Gastrocnemius medialis (tissue), 4 donors: ENCODE results near the gene FYN. TPM values are rescaled to one million over a fixed set of nuclear protein-coding genes. Genes with fewer than 3 reads are reported as not detected.

Experiments used
- ATAC-seq, 2 donors: fragments of 150-250 bp; one replicate each; pipeline ENCODE4 v1.9.1; 2016
- DNase-seq, 2 donors: peaks; one replicate each; pipeline ENCODE4 v3.0.0-alpha.2; 2019
- H3K27ac ChIP-seq, 4 donors: fragments of 200-600 bp; sonication (generic); 1 replicate in 1 of 4; 2 replicates in 3 of 4; pipeline ENCODE4 v1.5.1; 2016 to 2018; ENCODE audit warnings: mild to moderate bottlenecking in 2 of 4, moderate library complexity in 1 of 4
- H3K27me3 ChIP-seq, 3 donors: fragments of 200-600 bp; sonication (generic) in 2 of 3; 1 replicate in 1 of 3; 2 replicates in 2 of 3; pipeline versions ENCODE4 v1.5.1 to v1.6.0; 2016 to 2019; ENCODE audit warnings: mild to moderate bottlenecking in 1 of 3, moderate library complexity in 1 of 3
- H3K36me3 ChIP-seq, 2 donors: fragments of 200-600 bp; sonication (generic) in 1 of 2; one replicate each; pipeline ENCODE4 v1.5.1; 2017 to 2018
- H3K4me1 ChIP-seq, 2 donors: fragments of 200-600 bp; sonication (generic) in 1 of 2; one replicate each; pipeline ENCODE4 v1.5.1; 2016 to 2017; ENCODE audit warnings: mild to moderate bottlenecking in 2 of 2
- H3K4me3 ChIP-seq, 4 donors: fragments of 200-600 bp; sonication (generic) in 3 of 4; 1 replicate in 1 of 4; 2 replicates in 3 of 4; pipeline ENCODE4 v1.5.1; 2016 to 2019; ENCODE audit warnings: mild to moderate bottlenecking in 2 of 4
- H3K9me3 ChIP-seq, 3 donors: fragments of 200-600 bp; sonication (generic) in 2 of 3; 1 replicate in 1 of 3; 2 replicates in 2 of 3; pipeline ENCODE4 v1.5.1; 2016 to 2019
- POLR2A ChIP-seq, 2 donors: fragments of 450-650 bp; IDR thresholded peaks; one replicate each; pipeline ENCODE4 v1.6.1; 2017; ENCODE audit warnings: antibody characterized with exemption in 2 of 2, mild to moderate bottlenecking in 2 of 2, moderate library complexity in 2 of 2
- in situ Hi-C, 4 donors: fragments of 200-750 bp; cut with MboI; loops; one replicate each; pipeline versions ENCODE4 v1.15.0 to v1.8.0; 2017; ENCODE audit warnings: low sequenced_read_pairs in 4 of 4
- intact Hi-C: fragments of 100-400 bp; cut with DNase I; formaldehyde crosslinking; loops from one replicate; pipeline ENCODE4 v1.15.1; 2023; ENCODE audit warnings: low total_unique reads
- total RNA-seq, 4 donors: library from RNA; depleted of rRNA; stranded (reverse); fragments of >200 nt; gene quantifications; one replicate each; pipeline versions ENCODE4 v1.1.0 to v1.2.3, GENCODE V29; 2016
- TF ChIP-seq, protein P1 (sequence below), 5 experiments: fragments of 450-650 bp in 3 of 5; fragments of 200-600 bp in 2 of 5; sonication (generic) in 2 of 5; IDR thresholded peaks in 4 of 5; conservative IDR thresholded peaks in 1 of 5; 1 replicate in 4 of 5; 2 replicates in 1 of 5; pipeline ENCODE4 v1.5.1; 2016 to 2019; ENCODE audit warnings: antibody characterized with exemption in 5 of 5, mild to moderate bottlenecking in 3 of 5, moderate library complexity in 3 of 5

Gene FYN
- total RNA-seq, 4 donors from 2014 or later: 9.2 to 36.8 (median 17.0) TPM

GRCh38 chr6:111658462-111659154 lies 214.6 kb downstream of the FYN start:
- ATAC-seq (no peak), DNase-seq (no peak)
- intact Hi-C loops: no loop called here
- no peaks in the 10 kb centered on the region for H3K9me3 ChIP-seq
- H3K27ac ChIP-seq: peak overlapping the region; percentile 41 to 95 (median 80)
- peaks cover 32 to 60% of the 10 kb centered on the region in 2 donors for H3K4me1 ChIP-seq
- no peaks in the 10 kb centered on the region for H3K36me3 ChIP-seq
- H3K27me3 ChIP-seq: no peaks in the 10 kb centered on the region
- no peak overlapping the region for H3K4me3 ChIP-seq
- TF ChIP-seq, protein P1, sequence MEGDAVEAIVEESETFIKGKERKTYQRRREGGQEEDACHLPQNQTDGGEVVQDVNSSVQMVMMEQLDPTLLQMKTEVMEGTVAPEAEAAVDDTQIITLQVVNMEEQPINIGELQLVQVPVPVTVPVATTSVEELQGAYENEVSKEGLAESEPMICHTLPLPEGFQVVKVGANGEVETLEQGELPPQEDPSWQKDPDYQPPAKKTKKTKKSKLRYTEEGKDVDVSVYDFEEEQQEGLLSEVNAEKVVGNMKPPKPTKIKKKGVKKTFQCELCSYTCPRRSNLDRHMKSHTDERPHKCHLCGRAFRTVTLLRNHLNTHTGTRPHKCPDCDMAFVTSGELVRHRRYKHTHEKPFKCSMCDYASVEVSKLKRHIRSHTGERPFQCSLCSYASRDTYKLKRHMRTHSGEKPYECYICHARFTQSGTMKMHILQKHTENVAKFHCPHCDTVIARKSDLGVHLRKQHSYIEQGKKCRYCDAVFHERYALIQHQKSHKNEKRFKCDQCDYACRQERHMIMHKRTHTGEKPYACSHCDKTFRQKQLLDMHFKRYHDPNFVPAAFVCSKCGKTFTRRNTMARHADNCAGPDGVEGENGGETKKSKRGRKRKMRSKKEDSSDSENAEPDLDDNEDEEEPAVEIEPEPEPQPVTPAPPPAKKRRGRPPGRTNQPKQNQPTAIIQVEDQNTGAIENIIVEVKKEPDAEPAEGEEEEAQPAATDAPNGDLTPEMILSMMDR (IDR thresholded peaks at IDR 0.05 in 4 of 5, conservative IDR thresholded peaks at IDR 0.05 in 1 of 5): no peak
- no peak for TF ChIP-seq POLR2A (IDR thresholded peaks at IDR 0.05)
- in situ Hi-C loops: loop anchor here in 1 of 4 donors (25.0 kb wide), 1 partner anchor 546 kb away; no protein-coding TSS in a partner anchor

DNA sequence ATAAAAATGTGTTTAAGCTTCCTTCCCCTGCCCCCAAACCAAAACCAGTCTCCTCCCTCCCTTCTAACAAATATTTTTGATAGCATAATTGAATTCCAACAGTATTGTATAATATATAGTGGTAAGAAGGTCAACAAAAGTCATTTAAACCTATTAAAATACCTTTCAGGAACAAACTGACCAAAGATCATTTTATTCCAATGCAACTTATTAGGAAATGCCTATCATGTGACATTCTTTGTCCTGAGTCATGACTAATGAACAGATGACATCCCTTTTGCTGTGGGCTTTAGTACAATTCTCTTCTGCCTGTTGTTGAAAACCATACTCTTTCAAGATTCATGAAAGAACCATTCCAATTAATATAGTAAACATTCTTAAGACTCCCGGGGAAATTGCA lies 216.1 kb downstream of the FYN start:
- intact Hi-C loops: no loop called here
- no peak overlapping the region for H3K4me3 ChIP-seq
- DNase-seq (no peak), ATAC-seq (peak; percentile 72 to 77)
- peak overlapping the region; percentile 70 to 95 (median 80) for H3K27ac ChIP-seq
- H3K9me3 ChIP-seq: no peaks in the 10 kb centered on the region
- in situ Hi-C loops: loop anchor here in 1 of 4 donors (25.0 kb wide), 1 partner anchor 545 kb away; no protein-coding TSS in a partner anchor
- H3K27me3 ChIP-seq: no peaks in the 10 kb centered on the region
- TF ChIP-seq, protein P1 (IDR thresholded peaks at IDR 0.05 in 4 of 5, conservative IDR thresholded peaks at IDR 0.05 in 1 of 5): no peak
- peak in 1 of 2 donors; percentile 20 for TF ChIP-seq POLR2A (IDR thresholded peaks at IDR 0.05)
- H3K36me3 ChIP-seq: no peaks in the 10 kb centered on the region
- H3K4me1 ChIP-seq: peaks cover 19 to 59% of the 10 kb centered on the region in 2 donors

DNA sequence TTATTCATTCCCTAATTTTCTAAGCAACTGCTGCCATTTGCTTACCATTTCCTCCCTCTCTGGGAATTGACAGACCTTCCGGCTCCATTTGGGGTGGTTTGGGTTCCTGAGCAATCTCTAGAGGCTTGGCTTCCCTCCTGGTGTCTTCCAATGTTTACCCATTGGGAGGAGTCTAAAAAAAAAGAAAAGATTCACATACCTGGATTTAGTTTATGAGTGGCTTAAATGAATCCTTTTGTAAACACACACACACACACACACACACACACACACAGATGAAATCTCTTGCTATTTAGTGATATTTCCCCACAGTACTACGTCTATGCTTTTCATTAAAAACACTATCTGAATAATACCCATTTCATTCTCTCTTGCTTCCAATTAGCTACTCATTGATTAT lies 219.3 kb downstream of the FYN start:
- no peak for TF ChIP-seq POLR2A (IDR thresholded peaks at IDR 0.05)
- TF ChIP-seq, protein P1 (IDR thresholded peaks at IDR 0.05 in 4 of 5, conservative IDR thresholded peaks at IDR 0.05 in 1 of 5): no peak
- intact Hi-C loops: no loop called here
- no peak for DNase-seq
- no peak for ATAC-seq
- no peaks in the 10 kb centered on the region for H3K36me3 ChIP-seq
- H3K9me3 ChIP-seq: no peaks in the 10 kb centered on the region
- no peaks in the 10 kb centered on the region for H3K27me3 ChIP-seq
- peaks cover 18 to 63% of the 10 kb centered on the region in 2 donors for H3K4me1 ChIP-seq
- in situ Hi-C loops: loop anchor here in 1 of 4 donors (25.0 kb wide), 1 partner anchor 542 kb away; no protein-coding TSS in a partner anchor
- peak overlapping the region in 1 of 4 donors; percentile 92 for H3K27ac ChIP-seq
- H3K4me3 ChIP-seq: no peak overlapping the region

DNA sequence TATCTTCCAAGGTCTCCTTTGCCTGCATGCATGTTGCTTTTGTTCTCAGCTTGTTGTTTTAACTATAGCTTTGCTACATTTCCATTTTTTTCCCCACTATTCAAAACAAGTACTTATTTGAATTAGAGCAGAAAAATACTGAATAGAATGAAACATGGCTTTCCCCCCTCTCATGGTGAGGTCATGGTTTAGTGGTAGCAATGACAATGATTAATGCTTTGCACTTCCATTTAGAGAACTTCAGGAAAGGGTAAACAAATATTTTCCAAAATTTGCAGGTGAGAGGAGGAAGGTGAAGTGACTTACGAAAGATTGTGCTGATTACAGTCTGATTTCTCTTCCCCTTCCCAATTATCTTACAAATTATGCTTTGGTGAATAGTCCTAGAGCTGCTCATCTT lies 219.8 kb downstream of the FYN start:
- TF ChIP-seq, protein P1 (IDR thresholded peaks at IDR 0.05 in 4 of 5, conservative IDR thresholded peaks at IDR 0.05 in 1 of 5): no peak
- TF ChIP-seq POLR2A (IDR thresholded peaks at IDR 0.05): no peak
- no peaks in the 10 kb centered on the region for H3K9me3 ChIP-seq
- intact Hi-C loops (no loop called here), in situ Hi-C loops (loop anchor here in 1 of 4 donors (25.0 kb wide), 1 partner anchor 541 kb away; no protein-coding TSS in a partner anchor)
- no peak overlapping the region for H3K4me3 ChIP-seq
- peak overlapping the region in 1 of 4 donors; percentile 92 for H3K27ac ChIP-seq
- peaks cover 20 to 58% of the 10 kb centered on the region in 2 donors for H3K4me1 ChIP-seq
- no peaks in the 10 kb centered on the region for H3K36me3 ChIP-seq
- H3K27me3 ChIP-seq: no peaks in the 10 kb centered on the region
- no peak for ATAC-seq
- no peak for DNase-seq
